BE2C (cell line): ENCODE results near the gene PDPN.

Source experiments
- DNase-seq: peaks from one replicate; pipeline ENCODE4 v3.0.0-alpha.2; 2020
- H3K27me3 ChIP-seq: fragments of 250-450 bp; sonication (Bioruptor Pico); 2 replicates; pipeline ENCODE4 v1.5.1; 2020; ENCODE audit warnings: mild to moderate bottlenecking
- H3K36me3 ChIP-seq: fragments of 250-450 bp; sonication (Bioruptor Pico); 2 replicates; pipeline ENCODE4 v1.5.1; 2020; ENCODE audit warnings: mild to moderate bottlenecking
- H3K4me1 ChIP-seq: fragments of 250-450 bp; sonication (Bioruptor Pico); 2 replicates; pipeline ENCODE4 v1.5.1; 2020
- H3K4me3 ChIP-seq: 2 replicates; pipeline ENCODE4 v1.5.1; 2011; ENCODE audit warnings: low read depth, low read length
- H3K9me3 ChIP-seq: fragments of 250-450 bp; sonication (Bioruptor Pico); 2 replicates; pipeline ENCODE4 v1.5.1; 2020
- TF ChIP-seq, protein P1 (sequence below): IDR thresholded peaks from 2 replicates; pipeline ENCODE4 v1.5.1; 2012; ENCODE audit warnings: mild to moderate bottlenecking, low read depth, low read length

Gene PDPN

GRCh38 chr1:13588946-13589796 lies 5.5 kb downstream of the PDPN start:
- H3K4me3 ChIP-seq: no peak overlapping the region
- DNase-seq: no peak
- TF ChIP-seq, protein P1, sequence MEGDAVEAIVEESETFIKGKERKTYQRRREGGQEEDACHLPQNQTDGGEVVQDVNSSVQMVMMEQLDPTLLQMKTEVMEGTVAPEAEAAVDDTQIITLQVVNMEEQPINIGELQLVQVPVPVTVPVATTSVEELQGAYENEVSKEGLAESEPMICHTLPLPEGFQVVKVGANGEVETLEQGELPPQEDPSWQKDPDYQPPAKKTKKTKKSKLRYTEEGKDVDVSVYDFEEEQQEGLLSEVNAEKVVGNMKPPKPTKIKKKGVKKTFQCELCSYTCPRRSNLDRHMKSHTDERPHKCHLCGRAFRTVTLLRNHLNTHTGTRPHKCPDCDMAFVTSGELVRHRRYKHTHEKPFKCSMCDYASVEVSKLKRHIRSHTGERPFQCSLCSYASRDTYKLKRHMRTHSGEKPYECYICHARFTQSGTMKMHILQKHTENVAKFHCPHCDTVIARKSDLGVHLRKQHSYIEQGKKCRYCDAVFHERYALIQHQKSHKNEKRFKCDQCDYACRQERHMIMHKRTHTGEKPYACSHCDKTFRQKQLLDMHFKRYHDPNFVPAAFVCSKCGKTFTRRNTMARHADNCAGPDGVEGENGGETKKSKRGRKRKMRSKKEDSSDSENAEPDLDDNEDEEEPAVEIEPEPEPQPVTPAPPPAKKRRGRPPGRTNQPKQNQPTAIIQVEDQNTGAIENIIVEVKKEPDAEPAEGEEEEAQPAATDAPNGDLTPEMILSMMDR: no peak
- H3K27me3 ChIP-seq: no peaks in the 10 kb centered on the region
- no peaks in the 10 kb centered on the region for H3K9me3 ChIP-seq
- no peaks in the 10 kb centered on the region for H3K36me3 ChIP-seq
- H3K4me1 ChIP-seq: no peaks in the 10 kb centered on the region

- H3K9me3 ChIP-seq: no peaks in the 10 kb centered on the region
- TF ChIP-seq, protein P1: no peak
- no peaks in the 10 kb centered on the region for H3K36me3 ChIP-seq
- no peak overlapping the region for H3K4me3 ChIP-seq
- H3K27me3 ChIP-seq: no peaks in the 10 kb centered on the region
- no peak for DNase-seq
- H3K4me1 ChIP-seq: no peaks in the 10 kb centered on the region
These were observed 6.9 kb downstream of the PDPN start for GRCh38 chr1:13590486-13590885.

DNA sequence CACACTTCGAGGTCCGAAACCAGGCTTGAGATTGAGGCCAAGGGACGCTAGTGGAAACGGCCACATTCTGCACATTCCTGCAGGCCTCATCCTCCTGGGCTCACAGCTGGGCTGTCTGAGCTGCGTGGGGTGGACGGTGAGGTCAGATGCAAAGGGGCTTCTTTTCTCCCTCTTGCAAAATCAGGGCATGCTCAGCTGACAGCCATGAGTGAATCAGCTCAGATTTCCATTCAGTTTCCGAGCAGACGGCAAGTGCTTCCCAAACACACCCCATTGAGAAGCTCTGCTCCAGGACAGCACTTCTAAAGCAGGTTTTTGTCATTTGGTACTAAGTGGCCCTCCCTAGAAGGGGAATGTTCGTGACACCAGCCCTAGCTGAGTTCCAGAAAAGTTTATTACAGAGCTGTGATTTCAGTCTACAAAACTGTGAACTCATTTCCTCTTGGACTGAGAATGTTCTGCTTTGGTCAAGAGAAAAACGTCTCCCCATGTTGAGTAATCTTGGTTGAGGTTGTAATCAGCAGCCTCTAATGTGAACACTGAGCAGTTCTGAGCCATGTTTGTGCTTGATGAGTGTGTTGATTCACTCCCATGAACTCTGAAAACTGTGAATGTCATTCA lies 10.0 kb downstream of the PDPN start:
- no peaks in the 10 kb centered on the region for H3K9me3 ChIP-seq
- no peak for DNase-seq
- no peaks in the 10 kb centered on the region for H3K36me3 ChIP-seq
- no peaks in the 10 kb centered on the region for H3K4me1 ChIP-seq
- H3K4me3 ChIP-seq: no peak overlapping the region
- TF ChIP-seq, protein P1: no peak
- no peaks in the 10 kb centered on the region for H3K27me3 ChIP-seq

DNA sequence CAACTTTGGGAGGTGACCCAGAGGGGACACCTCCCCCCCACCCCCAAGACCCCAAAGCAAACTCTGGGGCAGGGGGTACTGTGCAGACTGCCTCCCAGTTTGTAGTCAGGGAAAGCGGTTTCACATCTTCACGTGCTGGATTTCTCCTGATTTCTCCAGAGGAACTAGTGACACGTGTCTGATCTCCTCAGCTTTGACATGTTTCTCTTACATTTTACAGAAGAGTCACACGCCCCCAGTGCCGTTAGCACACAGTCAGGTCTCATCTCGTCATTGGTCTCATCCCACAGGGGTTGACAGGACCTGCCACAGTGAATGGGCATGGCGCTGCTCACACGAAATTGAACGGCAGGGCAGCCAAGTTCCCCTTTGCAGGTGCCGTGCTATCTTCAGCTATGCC lies 11.8 kb downstream of the PDPN start:
- H3K27me3 ChIP-seq: no peaks in the 10 kb centered on the region
- H3K4me1 ChIP-seq: no peaks in the 10 kb centered on the region
- no peak for DNase-seq
- no peak overlapping the region for H3K4me3 ChIP-seq
- no peaks in the 10 kb centered on the region for H3K9me3 ChIP-seq
- TF ChIP-seq, protein P1: no peak
- no peaks in the 10 kb centered on the region for H3K36me3 ChIP-seq

DNA sequence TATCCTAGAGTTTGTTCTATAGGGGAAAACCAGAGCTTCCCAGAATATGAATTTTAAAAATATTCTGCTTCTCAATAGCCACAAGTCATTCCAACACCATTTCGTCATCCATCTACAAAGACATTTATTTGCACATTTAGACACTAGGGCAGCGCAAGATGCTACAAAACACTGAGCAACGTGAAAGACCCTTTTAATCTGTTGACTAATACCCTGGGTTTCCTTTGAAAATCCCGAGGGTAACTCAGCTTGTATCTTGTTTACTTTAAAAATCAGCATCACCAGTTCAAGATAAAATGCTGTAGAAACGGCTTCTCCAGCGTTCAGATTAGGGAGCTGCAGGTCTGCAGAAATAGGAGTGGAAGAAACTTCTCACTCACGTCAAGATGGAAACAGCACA lies 13.5 kb downstream of the PDPN start:
- Histone ChIP-seq H3K4me3 (no peak overlapping the region), H3K9me3 (no peaks in the 10 kb centered on the region), H3K36me3 (no peaks in the 10 kb centered on the region), H3K4me1 (no peaks in the 10 kb centered on the region), H3K27me3 (no peaks in the 10 kb centered on the region)
- no peak for DNase-seq
- TF ChIP-seq, protein P1: no peak
